Measurements from ENCODE around the gene DENND6A. TPM values are rescaled to one million over a fixed set of nuclear protein-coding genes. Genes with fewer than 3 reads are reported as not detected.

The DENND6A gene
- total RNA-seq, 2 donors from 2014 or later = 5.9 to 9.9 TPM

GRCh38 chr3:57727106-57727505 is 34.2 kb upstream of the DENND6A start:
- no peak overlapping the region for H3K27ac ChIP-seq
- H3K4me3 ChIP-seq = no peak overlapping the region
- intact Hi-C loops (cut with DNase I) = no loop called here
- H3K9me3 ChIP-seq = no peaks in the 10 kb centered on the region
- H3K36me3 ChIP-seq (replicated peaks in 1 of 2; ENCODE audit: insufficient read depth in 1 of 2, low read depth in 2 of 2) = no peaks in the 10 kb centered on the region
- H3K27me3 ChIP-seq = no peaks in the 10 kb centered on the region
- no peak for ATAC-seq
- H3K4me1 ChIP-seq = no peaks in the 10 kb centered on the region
- WGBS, 2 donors = 80 to 84% methylated on average over 5 of the region's 5 CpGs
- DNase-seq = no peak
- TF ChIP-seq POLR2A (IDR thresholded peaks at IDR 0.05) = no peak
- no peak for TF ChIP-seq CTCF (IDR thresholded peaks at IDR 0.05)

- TF ChIP-seq POLR2A (IDR thresholded peaks at IDR 0.05) (no peak), CTCF (IDR thresholded peaks at IDR 0.05) (no peak)
- H3K27ac ChIP-seq = no peak overlapping the region
- ATAC-seq = no peak
- H3K36me3 ChIP-seq (replicated peaks in 1 of 2; ENCODE audit: insufficient read depth in 1 of 2, low read depth in 2 of 2) = no peaks in the 10 kb centered on the region
- intact Hi-C loops (cut with DNase I) = no loop called here
- no peak overlapping the region for H3K4me3 ChIP-seq
- H3K4me1 ChIP-seq = no peaks in the 10 kb centered on the region
- no peaks in the 10 kb centered on the region for H3K27me3 ChIP-seq
- H3K9me3 ChIP-seq = no peaks in the 10 kb centered on the region
- DNase-seq = no peak
These were observed 33.5 kb upstream of the DENND6A start for GRCh38 chr3:57726397-57726796.

- intact Hi-C loops (cut with DNase I) = no loop called here
- no peak for ATAC-seq
These were observed 25.2 kb upstream of the DENND6A start for GRCh38 chr3:57718118-57718517.

GRCh38 chr3:57717205-57717868 is 24.5 kb upstream of the DENND6A start:
- DNase-seq = no peak
- ATAC-seq = no peak
- TF ChIP-seq CTCF (IDR thresholded peaks at IDR 0.05) (no peak), POLR2A (IDR thresholded peaks at IDR 0.05) (no peak)
- WGBS, 2 donors = 82 to 92% methylated on average over 6 of the region's 6 CpGs
- Histone ChIP-seq H3K36me3 (replicated peaks in 1 of 2; ENCODE audit: insufficient read depth in 1 of 2, low read depth in 2 of 2) (no peaks in the 10 kb centered on the region), H3K27ac (no peak overlapping the region), H3K4me1 (no peaks in the 10 kb centered on the region), H3K4me3 (no peak overlapping the region), H3K27me3 (no peaks in the 10 kb centered on the region), H3K9me3 (no peaks in the 10 kb centered on the region)
- intact Hi-C loops (cut with DNase I) = no loop called here

More at GRCh38 chr3:57718118-57718517, 25.2 kb upstream of the DENND6A start:
- no peaks in the 10 kb centered on the region for H3K9me3 ChIP-seq
- no peak for DNase-seq
- H3K27ac ChIP-seq = no peak overlapping the region
- 86 to 100% methylated on average over 1 of the region's 1 CpG for WGBS, 2 donors
- H3K4me3 ChIP-seq = no peak overlapping the region
- TF ChIP-seq POLR2A (IDR thresholded peaks at IDR 0.05) (no peak), CTCF (IDR thresholded peaks at IDR 0.05) (no peak)
- no peaks in the 10 kb centered on the region for H3K4me1 ChIP-seq
- no peaks in the 10 kb centered on the region for H3K27me3 ChIP-seq
- no peaks in the 10 kb centered on the region for H3K36me3 ChIP-seq (replicated peaks in 1 of 2; ENCODE audit: insufficient read depth in 1 of 2, low read depth in 2 of 2)

- H3K27ac ChIP-seq = no peak overlapping the region
- H3K4me3 ChIP-seq = no peak overlapping the region
- ATAC-seq = no peak
- TF ChIP-seq CTCF (IDR thresholded peaks at IDR 0.05) (no peak), POLR2A (IDR thresholded peaks at IDR 0.05) (no peak)
- no peaks in the 10 kb centered on the region for H3K36me3 ChIP-seq (replicated peaks in 1 of 2; ENCODE audit: insufficient read depth in 1 of 2, low read depth in 2 of 2)
- WGBS, 2 donors = 69 to 70% methylated on average over 4 of the region's 4 CpGs
- no peaks in the 10 kb centered on the region for H3K4me1 ChIP-seq
- no peaks in the 10 kb centered on the region for H3K9me3 ChIP-seq
- DNase-seq = no peak
- intact Hi-C loops (cut with DNase I) = no loop called here
- no peaks in the 10 kb centered on the region for H3K27me3 ChIP-seq
These were observed 22.8 kb upstream of the DENND6A start for GRCh38 chr3:57715686-57716085.

All from body of pancreas (tissue), 4 donors.